GM18951 (cell line): Measurements from ENCODE around the gene CRYGN.

Experiments used
- POLR2A ChIP-seq: IDR thresholded peaks from 4 replicates; pipeline ENCODE4 v1.6.1; 2011; ENCODE audit warnings: mild to moderate bottlenecking; ENCODE audit not compliant: insufficient read length, insufficient read depth; ENCODE audit errors: extremely low read depth
- in situ Hi-C: fragments of 300-500 bp; cut with MboI; formaldehyde crosslinking; loops from one replicate; pipeline ENCODE4 v1.12.0; 2022; ENCODE audit warnings: low sequenced_read_pairs, mixed read lengths, inconsistent platforms; ENCODE audit not compliant: unreplicated experiment

The CRYGN gene

GRCh38 chr7:151420144-151420543, 19.8 kb downstream of the CRYGN start:
- in situ Hi-C loops, result no loop called here

GRCh38 chr7:151416941-151417315, 23.0 kb downstream of the CRYGN start:
- in situ Hi-C loops, result no loop called here
- TF ChIP-seq POLR2A, result no peak

More at GRCh38 chr7:151420144-151420543, 19.8 kb downstream of the CRYGN start:
- no peak for TF ChIP-seq POLR2A

GRCh38 chr7:151416112-151416940, 23.6 kb downstream of the CRYGN start:
- in situ Hi-C loops, result no loop called here
- TF ChIP-seq POLR2A, result no peak

- no peak for TF ChIP-seq POLR2A
- in situ Hi-C loops, result no loop called here
Observed at GRCh38 chr7:151415375-151416105, 24.4 kb downstream of the CRYGN start.

GRCh38 chr7:151413241-151413640, 26.7 kb downstream of the CRYGN start:
- in situ Hi-C loops, result no loop called here
- no peak for TF ChIP-seq POLR2A

GRCh38 chr7:151412318-151412717, 27.6 kb downstream of the CRYGN start:
- no peak for TF ChIP-seq POLR2A
- in situ Hi-C loops, result no loop called here

- TF ChIP-seq POLR2A, result no peak
- in situ Hi-C loops, result no loop called here
Observed at GRCh38 chr7:151411551-151411950, 28.4 kb downstream of the CRYGN start.

- in situ Hi-C loops, result no loop called here
- no peak for TF ChIP-seq POLR2A
Observed at GRCh38 chr7:151410405-151411390, 29.2 kb downstream of the CRYGN start.

GRCh38 chr7:151409667-151410404, 30.1 kb downstream of the CRYGN start, which contains the start of gene WDR86:
TSS of gene WDR86 (minus strand) at chr7:151410038. CDS start at chr7:151409589, 449 bp downstream.
- TF ChIP-seq POLR2A, result no peak
- in situ Hi-C loops, result no loop called here

GRCh38 chr7:151408839-151409666, 30.9 kb downstream of the CRYGN start:
- in situ Hi-C loops, result no loop called here
- TF ChIP-seq POLR2A, result no peak

GRCh38 chr7:151408498-151408838, 31.5 kb downstream of the CRYGN start:
- TF ChIP-seq POLR2A, result no peak
- in situ Hi-C loops, result no loop called here
